ENCODE measurements around the gene VCP. TPM values are rescaled to one million over a fixed set of nuclear protein-coding genes. Genes with fewer than 3 reads are reported as not detected.

VCP gene
- total RNA-seq, 6 experiments from 2014 or later = 108 to 159 (median 138) TPM

DNA sequence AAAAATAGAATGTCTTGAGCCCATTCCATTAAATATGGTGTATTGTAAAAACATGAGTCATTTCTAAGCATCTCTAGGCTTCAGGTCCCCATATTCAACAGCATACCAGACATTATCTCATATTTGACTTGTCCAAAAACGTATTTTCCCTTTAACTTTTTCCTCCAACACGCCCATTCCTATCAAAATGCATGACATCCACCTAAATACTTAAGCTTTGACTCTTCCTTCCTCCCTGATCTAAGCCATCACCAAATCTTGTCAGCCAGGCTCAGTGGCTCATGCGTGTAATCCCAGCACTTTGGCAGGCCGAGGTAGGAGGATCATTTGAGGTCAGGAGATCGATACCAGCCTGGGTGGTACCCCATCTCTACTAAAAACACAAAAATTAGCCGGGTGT is 23.9 kb downstream of the VCP start:
- H3K4me1 ChIP-seq = no peaks in the 10 kb centered on the region
- H3K27ac ChIP-seq = no peak overlapping the region
- intact Hi-C loops (cut with DNase I) = no loop called here
- no peaks in the 10 kb centered on the region for H3K9me3 ChIP-seq
- WGBS (ENCODE audit: insufficient coverage, low coverage, low lambda C conversion rate, missing lambda C conversion rate) = 90% methylated on average over 5 of the region's 6 CpGs
- peaks cover 0 to 42% (median 10%) of the 10 kb centered on the region in 4 donors for H3K36me3 ChIP-seq
- H3K4me3 ChIP-seq = no peak overlapping the region
- H3K27me3 ChIP-seq = no peaks in the 10 kb centered on the region
- ATAC-seq (no peak), DNase-seq (no peak)
- TF ChIP-seq, protein P1, sequence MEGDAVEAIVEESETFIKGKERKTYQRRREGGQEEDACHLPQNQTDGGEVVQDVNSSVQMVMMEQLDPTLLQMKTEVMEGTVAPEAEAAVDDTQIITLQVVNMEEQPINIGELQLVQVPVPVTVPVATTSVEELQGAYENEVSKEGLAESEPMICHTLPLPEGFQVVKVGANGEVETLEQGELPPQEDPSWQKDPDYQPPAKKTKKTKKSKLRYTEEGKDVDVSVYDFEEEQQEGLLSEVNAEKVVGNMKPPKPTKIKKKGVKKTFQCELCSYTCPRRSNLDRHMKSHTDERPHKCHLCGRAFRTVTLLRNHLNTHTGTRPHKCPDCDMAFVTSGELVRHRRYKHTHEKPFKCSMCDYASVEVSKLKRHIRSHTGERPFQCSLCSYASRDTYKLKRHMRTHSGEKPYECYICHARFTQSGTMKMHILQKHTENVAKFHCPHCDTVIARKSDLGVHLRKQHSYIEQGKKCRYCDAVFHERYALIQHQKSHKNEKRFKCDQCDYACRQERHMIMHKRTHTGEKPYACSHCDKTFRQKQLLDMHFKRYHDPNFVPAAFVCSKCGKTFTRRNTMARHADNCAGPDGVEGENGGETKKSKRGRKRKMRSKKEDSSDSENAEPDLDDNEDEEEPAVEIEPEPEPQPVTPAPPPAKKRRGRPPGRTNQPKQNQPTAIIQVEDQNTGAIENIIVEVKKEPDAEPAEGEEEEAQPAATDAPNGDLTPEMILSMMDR (IDR thresholded peaks at IDR 0.05) = no peak
- no peak for TF ChIP-seq POLR2A (IDR thresholded peaks at IDR 0.05)

DNA sequence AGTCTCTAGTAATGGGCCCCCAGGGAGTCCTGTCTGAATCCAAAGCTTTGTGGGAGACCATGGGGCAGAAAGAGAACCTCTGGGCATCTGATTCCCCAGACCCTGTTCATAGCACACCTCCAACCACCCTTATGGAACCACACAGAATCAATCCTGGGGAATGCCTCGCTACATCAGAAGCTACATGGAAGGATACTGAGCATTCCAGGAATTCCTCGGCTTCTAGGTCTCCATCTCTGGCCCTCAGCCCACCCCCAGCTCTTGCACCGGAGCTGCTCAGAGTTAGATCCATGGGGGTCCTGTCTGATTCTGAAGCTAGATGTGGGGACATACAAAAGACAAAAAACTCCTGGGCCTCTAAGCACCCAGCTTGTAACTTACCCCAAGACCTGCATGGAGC is 28.4 kb downstream of the VCP start:
- H3K27ac ChIP-seq = no peak overlapping the region
- no peak overlapping the region for H3K4me3 ChIP-seq
- peaks cover 0 to 8% (median 0%) of the 10 kb centered on the region in 4 donors for H3K36me3 ChIP-seq
- H3K9me3 ChIP-seq = no peaks in the 10 kb centered on the region
- H3K27me3 ChIP-seq = no peaks in the 10 kb centered on the region
- intact Hi-C loops (cut with DNase I) = no loop called here
- ATAC-seq (no peak), DNase-seq (no peak)
- 94% methylated on average over 2 of the region's 3 CpGs for WGBS (ENCODE audit: insufficient coverage, low coverage, low lambda C conversion rate, missing lambda C conversion rate)
- TF ChIP-seq, protein P1 (IDR thresholded peaks at IDR 0.05) = no peak
- peaks cover 0 to 5% (median 0%) of the 10 kb centered on the region in 4 donors for H3K4me1 ChIP-seq

DNA sequence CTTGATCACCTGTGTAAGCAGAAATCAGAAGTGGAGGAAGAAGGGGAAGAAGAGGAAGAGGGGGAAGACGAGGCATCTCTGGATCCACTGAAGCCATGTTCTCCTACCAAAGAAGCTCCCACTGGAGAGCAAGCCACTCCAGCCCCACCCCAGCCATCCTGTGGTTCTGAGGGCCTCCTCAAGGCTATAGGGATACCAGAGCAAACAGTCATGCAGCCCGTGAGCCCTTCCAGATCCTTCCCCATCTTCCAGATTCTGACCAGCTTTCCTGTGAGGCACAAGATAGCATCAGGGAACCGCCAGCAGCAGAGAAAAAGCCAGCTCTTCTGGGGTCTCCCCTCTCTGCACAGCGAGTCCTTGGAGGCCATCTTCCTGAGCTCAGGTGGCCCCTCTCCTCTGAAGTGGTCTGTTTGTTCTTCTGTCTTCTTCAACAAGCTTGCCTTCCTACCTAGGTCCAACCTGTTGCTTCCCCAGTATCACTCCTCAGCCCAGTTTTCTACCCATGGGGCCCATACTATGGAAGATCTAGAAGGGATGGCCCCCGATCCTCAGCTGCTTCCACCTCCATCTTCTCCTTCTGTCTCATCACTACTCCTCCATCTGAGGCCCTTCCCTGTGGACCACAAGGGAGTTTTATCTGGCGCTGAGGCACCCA is 29.4 kb downstream of the VCP start:
- H3K36me3 ChIP-seq = no peaks in the 10 kb centered on the region
- TF ChIP-seq, protein P1 (IDR thresholded peaks at IDR 0.05) = no peak
- no peak for TF ChIP-seq POLR2A (IDR thresholded peaks at IDR 0.05)

DNA sequence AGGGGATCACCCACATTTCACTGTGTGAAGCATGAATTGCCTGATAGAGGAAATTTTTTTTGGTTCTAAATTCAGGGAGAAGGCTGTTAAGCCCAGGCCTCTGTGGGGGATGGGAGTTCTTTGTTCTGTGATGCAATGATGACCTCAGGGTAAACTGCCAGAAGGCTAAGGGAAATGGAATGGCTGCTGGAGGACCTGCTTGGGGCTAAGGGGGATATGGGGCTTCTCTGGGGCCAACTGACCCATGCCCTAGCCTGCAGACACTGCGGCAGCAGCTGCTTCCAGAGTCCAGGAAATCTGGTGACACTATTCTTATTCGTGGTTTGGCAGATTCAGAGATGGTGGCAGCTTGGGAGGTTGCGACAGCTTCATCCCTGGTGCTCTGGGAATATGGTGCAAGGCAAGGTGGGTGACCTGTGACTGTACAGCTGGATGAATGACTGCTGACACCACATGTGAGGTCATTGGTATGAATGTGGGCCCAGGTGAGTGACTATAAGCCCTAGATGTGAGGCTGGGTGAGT is 30.3 kb downstream of the VCP start:
- H3K27me3 ChIP-seq = no peaks in the 10 kb centered on the region
- TF ChIP-seq, protein P1 (IDR thresholded peaks at IDR 0.05) = no peak
- no peak for TF ChIP-seq POLR2A (IDR thresholded peaks at IDR 0.05)
- DNase-seq (no peak), ATAC-seq (peak; percentile 57 to 87 (median 74))
- no peak overlapping the region for H3K4me3 ChIP-seq
- H3K36me3 ChIP-seq = no peaks in the 10 kb centered on the region
- WGBS (ENCODE audit: insufficient coverage, low coverage, low lambda C conversion rate, missing lambda C conversion rate) = 26% methylated on average over 2 of the region's 3 CpGs
- intact Hi-C loops (cut with DNase I) = no loop called here
- H3K9me3 ChIP-seq = no peaks in the 10 kb centered on the region
- peak overlapping the region in 1 of 3 donors; percentile 1 for H3K27ac ChIP-seq
- H3K4me1 ChIP-seq = peaks cover 0 to 5% (median 0%) of the 10 kb centered on the region in 4 donors

More for the DNA sequence above, 29.4 kb downstream of the VCP start:
- ATAC-seq (peak in 2 of 4 donors; percentile 5 to 8), DNase-seq (no peak)
- intact Hi-C loops (cut with DNase I) = no loop called here
- no peaks in the 10 kb centered on the region for H3K27me3 ChIP-seq
- H3K9me3 ChIP-seq = no peaks in the 10 kb centered on the region
- peak overlapping the region in 1 of 3 donors; percentile 1 for H3K27ac ChIP-seq
- 94% methylated on average over 2 of the region's 6 CpGs for WGBS (ENCODE audit: insufficient coverage, low coverage, low lambda C conversion rate, missing lambda C conversion rate)
- peaks cover 0 to 5% (median 0%) of the 10 kb centered on the region in 4 donors for H3K4me1 ChIP-seq
- no peak overlapping the region for H3K4me3 ChIP-seq

Measured in right lobe of liver (tissue), 6 donors.